GM23338 (cell line): ENCODE data around the gene DDX5. TPM values are rescaled to one million over a fixed set of nuclear protein-coding genes. Genes with fewer than 3 reads are reported as not detected.

Source experiments
- ATAC-seq: fragments of 200-7000 bp; cut with Tn5 transposase; 3 replicates; pipeline ENCODE4 v1.9.1; 2020
- DNase-seq: peaks from one replicate; pipeline ENCODE4 v3.0.0-alpha.2; 2015; ENCODE audit warnings: low spot score
- H2AFZ ChIP-seq: fragments of 200-600 bp; sonication (generic); 2 replicates; pipeline ENCODE4 v1.8.0; 2016; ENCODE audit warnings: antibody characterized with exemption, mild to moderate bottlenecking, moderate library complexity
- H3F3A ChIP-seq: fragments of 200-600 bp; sonication (generic); replicated peaks from 2 replicates; pipeline ENCODE4 v1.8.0; 2017; ENCODE audit warnings: antibody characterized with exemption, mixed run types, low read depth
- H3K27ac ChIP-seq: fragments of 200-600 bp; sonication (generic); 2 replicates; pipeline ENCODE4 v1.6.1; 2016; ENCODE audit warnings: low read depth
- H3K27me3 ChIP-seq: fragments of 200-600 bp; sonication (generic); 2 replicates; pipeline ENCODE4 v1.8.0; 2016; ENCODE audit warnings: mild to moderate bottlenecking, mixed run types, moderate library complexity; ENCODE audit not compliant: insufficient read depth
- H3K36me3 ChIP-seq: fragments of 200-600 bp; sonication (generic); 2 replicates; pipeline ENCODE4 v1.8.0; 2016; ENCODE audit warnings: mild to moderate bottlenecking; ENCODE audit not compliant: insufficient read depth
- H3K4me1 ChIP-seq: fragments of 200-600 bp; sonication (generic); 2 replicates; pipeline ENCODE4 v1.8.0; 2016; ENCODE audit warnings: mild to moderate bottlenecking, moderate library complexity; ENCODE audit not compliant: insufficient read depth
- H3K4me2 ChIP-seq: fragments of 200-600 bp; sonication (generic); 2 replicates; pipeline ENCODE4 v1.7.1; 2017; ENCODE audit warnings: mixed run types
- H3K4me3 ChIP-seq: fragments of 200-600 bp; sonication (generic); 2 replicates; pipeline ENCODE4 v1.6.1; 2016; ENCODE audit warnings: mixed run types
- H3K79me2 ChIP-seq: fragments of 200-600 bp; sonication (generic); replicated peaks from 2 replicates; pipeline ENCODE4 v1.8.0; 2017; ENCODE audit warnings: mild to moderate bottlenecking; ENCODE audit not compliant: insufficient read depth
- H3K9me2 ChIP-seq: fragments of 200-600 bp; sonication (generic); 2 replicates; pipeline ENCODE4 v1.8.0; 2017; ENCODE audit not compliant: insufficient read depth
- H4K20me1 ChIP-seq: fragments of 200-600 bp; sonication (generic); replicated peaks from 2 replicates; pipeline ENCODE4 v1.8.0; 2017; ENCODE audit warnings: mild to moderate bottlenecking; ENCODE audit not compliant: insufficient read depth
- H3K27ac Mint-ChIP-seq: 2 replicates; pipeline ENCODE4 v1.8.0; 2020; ENCODE audit warnings: inconsistent platforms, mild to moderate bottlenecking, moderate library complexity, mixed read lengths
- H3K27me3 Mint-ChIP-seq: 3 replicates; pipeline ENCODE4 v1.8.0; 2022; ENCODE audit warnings: low read depth, mild to moderate bottlenecking, moderate library complexity, mixed read lengths, inconsistent platforms; ENCODE audit not compliant: insufficient read depth, poor library complexity
- H3K36me3 Mint-ChIP-seq: 3 replicates; pipeline ENCODE4 v1.8.0; 2021; ENCODE audit warnings: low read depth, mild to moderate bottlenecking, inconsistent platforms, moderate library complexity, mixed read lengths
- H3K4me1 Mint-ChIP-seq: 3 replicates; pipeline ENCODE4 v1.8.0; 2020; ENCODE audit warnings: mild to moderate bottlenecking, inconsistent platforms, mixed read lengths
- H3K4me3 Mint-ChIP-seq: 3 replicates; pipeline ENCODE4 v1.8.0; 2021; ENCODE audit warnings: moderate library complexity, mild to moderate bottlenecking, inconsistent platforms, mixed read lengths
- H3K9me3 Mint-ChIP-seq: 3 replicates; pipeline ENCODE4 v1.8.0; 2020; ENCODE audit warnings: moderate library complexity, mild to moderate bottlenecking, inconsistent platforms, mixed read lengths
- CREB1 ChIP-seq: fragments of 250-450 bp; sonication (Bioruptor Pico); IDR thresholded peaks from 2 replicates; pipeline ENCODE4 v1.5.0; 2020; ENCODE audit warnings: low read depth, mild to moderate bottlenecking, moderate library complexity
- EZH2phosphoT487 ChIP-seq: fragments of 200-600 bp; sonication (generic); IDR thresholded peaks from one replicate; pipeline ENCODE4 v1.8.1; 2018; ENCODE audit warnings: antibody characterized with exemption; ENCODE audit not compliant: unreplicated experiment
- NANOG ChIP-seq: IDR thresholded peaks from 2 replicates; pipeline ENCODE4 v1.6.1; 2016; ENCODE audit warnings: antibody characterized with exemption, borderline replicate concordance
- POLR2AphosphoS5 ChIP-seq: IDR thresholded peaks from 2 replicates; pipeline ENCODE4 v1.6.1; 2016; ENCODE audit warnings: antibody characterized with exemption, low read depth
- ZNF114 ChIP-seq: fragments of 250-450 bp; sonication (Bioruptor Pico); IDR thresholded peaks from 2 replicates; pipeline ENCODE4 v1.5.0; 2020; ENCODE audit warnings: mild to moderate bottlenecking, moderate library complexity
- polyA plus RNA-seq: library from polyadenylated mRNA; unstranded; fragments of >200 nt; fragmentation: Nextera tagmentation; extraction: Ambion mirVana; gene quantifications from 2 replicates; pipeline ENCODE4 v1.2.1, GENCODE V29; 2016
- total RNA-seq: library from RNA; depleted of rRNA; stranded (reverse); fragments of >200 nt; shearing (Covaris generic); gene quantifications from 2 replicates; pipeline ENCODE4 v1.2.3, GENCODE V29; 2014
- TF ChIP-seq, protein P1 (sequence below): IDR thresholded peaks from one replicate; pipeline ENCODE4 v1.6.1; 2018; ENCODE audit warnings: antibody characterized with exemption; ENCODE audit not compliant: unreplicated experiment
- TF ChIP-seq, protein P2 (sequence below): fragments of 250-450 bp; sonication (Bioruptor Pico); IDR thresholded peaks from 2 replicates; pipeline ENCODE4 v1.5.0; 2020; ENCODE audit warnings: mild to moderate bottlenecking, moderate library complexity
- TF ChIP-seq, protein P3 (sequence below), 2 experiments: fragments of 200-600 bp in 1 of 2; sonication (generic) in 1 of 2; conservative IDR thresholded peaks; 2 replicates each; pipeline versions ENCODE4 v1.5.1 to v1.6.1; 2016 to 2017; ENCODE audit warnings: antibody characterized with exemption in 2 of 2, low read depth in 2 of 2, mild to moderate bottlenecking in 2 of 2, moderate library complexity in 1 of 2

The DDX5 gene
- total and polyA plus RNA-seq, 2 experiments from 2014 or later, result 400 to 447 TPM

DNA sequence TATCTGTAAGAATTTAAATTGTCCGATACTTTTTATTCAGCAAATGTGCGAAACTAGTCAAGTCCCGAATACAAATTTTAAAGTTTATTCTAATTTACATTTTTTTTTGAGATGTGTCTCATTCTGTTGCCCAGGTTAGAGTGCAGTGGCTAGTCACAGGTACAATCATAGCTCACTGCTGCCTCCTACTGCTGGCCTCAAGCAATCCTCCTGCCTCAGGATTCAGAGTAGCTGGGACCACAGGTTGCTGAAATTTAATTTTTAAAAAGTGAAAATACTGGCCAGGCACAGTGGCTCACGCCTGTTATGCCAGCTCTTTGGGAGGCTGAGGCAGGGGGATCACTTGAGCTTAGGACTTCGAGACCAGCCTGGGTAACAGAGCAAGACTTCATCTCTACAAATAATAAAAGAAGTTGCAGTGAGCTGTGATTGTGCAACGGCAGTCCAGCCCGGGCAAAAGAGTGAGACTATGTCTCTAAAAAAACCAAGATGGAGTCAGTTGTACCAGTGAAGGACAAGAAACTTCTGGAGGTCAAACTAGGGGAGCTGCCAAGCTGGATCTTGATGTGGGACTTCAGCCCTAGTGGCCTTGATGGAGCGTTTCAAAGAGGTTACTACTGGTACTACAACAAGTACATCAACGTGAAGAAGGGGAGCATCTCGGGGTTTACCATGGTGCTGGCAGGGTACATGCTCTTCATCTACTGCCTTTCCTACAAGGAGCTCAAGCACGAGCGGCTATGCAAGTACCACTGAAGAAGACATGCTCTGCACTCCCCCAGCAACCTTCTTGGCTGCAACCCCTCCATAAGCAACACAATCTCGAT, 14.8 kb downstream of the DDX5 start:
- no peaks in the 10 kb centered on the region for H3K9me2 ChIP-seq
- peak; percentile 82 for ATAC-seq
- peak; percentile 56 for DNase-seq
- no peak overlapping the region for H3K4me3 Mint-ChIP-seq
- H3K4me1 ChIP-seq, result peaks cover 6% of the 10 kb centered on the region
- H3K79me2 ChIP-seq, result peaks cover 35% of the 10 kb centered on the region
- no peak overlapping the region for H2AFZ ChIP-seq
- H3K4me3 ChIP-seq, result no peak overlapping the region
- no peak overlapping the region for H3K27ac Mint-ChIP-seq
- peaks cover 6% of the 10 kb centered on the region for H4K20me1 ChIP-seq
- H3K27ac ChIP-seq, result no peak overlapping the region
- H3K27me3 Mint-ChIP-seq, result peaks cover 13% of the 10 kb centered on the region
- peaks cover 14% of the 10 kb centered on the region for H3K9me3 Mint-ChIP-seq
- peaks cover 3% of the 10 kb centered on the region; the same call in 1 of the 2 replicates for H3F3A ChIP-seq
- no peak overlapping the region for H3K4me2 ChIP-seq
- H3K4me1 Mint-ChIP-seq, result peaks cover 12% of the 10 kb centered on the region
- H3K36me3 ChIP-seq, result peaks cover 46% of the 10 kb centered on the region
- H3K36me3 Mint-ChIP-seq, result peaks cover 90% of the 10 kb centered on the region
- no peaks in the 10 kb centered on the region for H3K27me3 ChIP-seq
- TF ChIP-seq ZNF114 (CRISPR knock-in tag), result no peak
- no peak for TF ChIP-seq CREB1 (CRISPR knock-in tag)
- TF ChIP-seq, protein P1, sequence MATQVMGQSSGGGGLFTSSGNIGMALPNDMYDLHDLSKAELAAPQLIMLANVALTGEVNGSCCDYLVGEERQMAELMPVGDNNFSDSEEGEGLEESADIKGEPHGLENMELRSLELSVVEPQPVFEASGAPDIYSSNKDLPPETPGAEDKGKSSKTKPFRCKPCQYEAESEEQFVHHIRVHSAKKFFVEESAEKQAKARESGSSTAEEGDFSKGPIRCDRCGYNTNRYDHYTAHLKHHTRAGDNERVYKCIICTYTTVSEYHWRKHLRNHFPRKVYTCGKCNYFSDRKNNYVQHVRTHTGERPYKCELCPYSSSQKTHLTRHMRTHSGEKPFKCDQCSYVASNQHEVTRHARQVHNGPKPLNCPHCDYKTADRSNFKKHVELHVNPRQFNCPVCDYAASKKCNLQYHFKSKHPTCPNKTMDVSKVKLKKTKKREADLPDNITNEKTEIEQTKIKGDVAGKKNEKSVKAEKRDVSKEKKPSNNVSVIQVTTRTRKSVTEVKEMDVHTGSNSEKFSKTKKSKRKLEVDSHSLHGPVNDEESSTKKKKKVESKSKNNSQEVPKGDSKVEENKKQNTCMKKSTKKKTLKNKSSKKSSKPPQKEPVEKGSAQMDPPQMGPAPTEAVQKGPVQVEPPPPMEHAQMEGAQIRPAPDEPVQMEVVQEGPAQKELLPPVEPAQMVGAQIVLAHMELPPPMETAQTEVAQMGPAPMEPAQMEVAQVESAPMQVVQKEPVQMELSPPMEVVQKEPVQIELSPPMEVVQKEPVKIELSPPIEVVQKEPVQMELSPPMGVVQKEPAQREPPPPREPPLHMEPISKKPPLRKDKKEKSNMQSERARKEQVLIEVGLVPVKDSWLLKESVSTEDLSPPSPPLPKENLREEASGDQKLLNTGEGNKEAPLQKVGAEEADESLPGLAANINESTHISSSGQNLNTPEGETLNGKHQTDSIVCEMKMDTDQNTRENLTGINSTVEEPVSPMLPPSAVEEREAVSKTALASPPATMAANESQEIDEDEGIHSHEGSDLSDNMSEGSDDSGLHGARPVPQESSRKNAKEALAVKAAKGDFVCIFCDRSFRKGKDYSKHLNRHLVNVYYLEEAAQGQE, result no peak
- TF ChIP-seq, protein P2, sequence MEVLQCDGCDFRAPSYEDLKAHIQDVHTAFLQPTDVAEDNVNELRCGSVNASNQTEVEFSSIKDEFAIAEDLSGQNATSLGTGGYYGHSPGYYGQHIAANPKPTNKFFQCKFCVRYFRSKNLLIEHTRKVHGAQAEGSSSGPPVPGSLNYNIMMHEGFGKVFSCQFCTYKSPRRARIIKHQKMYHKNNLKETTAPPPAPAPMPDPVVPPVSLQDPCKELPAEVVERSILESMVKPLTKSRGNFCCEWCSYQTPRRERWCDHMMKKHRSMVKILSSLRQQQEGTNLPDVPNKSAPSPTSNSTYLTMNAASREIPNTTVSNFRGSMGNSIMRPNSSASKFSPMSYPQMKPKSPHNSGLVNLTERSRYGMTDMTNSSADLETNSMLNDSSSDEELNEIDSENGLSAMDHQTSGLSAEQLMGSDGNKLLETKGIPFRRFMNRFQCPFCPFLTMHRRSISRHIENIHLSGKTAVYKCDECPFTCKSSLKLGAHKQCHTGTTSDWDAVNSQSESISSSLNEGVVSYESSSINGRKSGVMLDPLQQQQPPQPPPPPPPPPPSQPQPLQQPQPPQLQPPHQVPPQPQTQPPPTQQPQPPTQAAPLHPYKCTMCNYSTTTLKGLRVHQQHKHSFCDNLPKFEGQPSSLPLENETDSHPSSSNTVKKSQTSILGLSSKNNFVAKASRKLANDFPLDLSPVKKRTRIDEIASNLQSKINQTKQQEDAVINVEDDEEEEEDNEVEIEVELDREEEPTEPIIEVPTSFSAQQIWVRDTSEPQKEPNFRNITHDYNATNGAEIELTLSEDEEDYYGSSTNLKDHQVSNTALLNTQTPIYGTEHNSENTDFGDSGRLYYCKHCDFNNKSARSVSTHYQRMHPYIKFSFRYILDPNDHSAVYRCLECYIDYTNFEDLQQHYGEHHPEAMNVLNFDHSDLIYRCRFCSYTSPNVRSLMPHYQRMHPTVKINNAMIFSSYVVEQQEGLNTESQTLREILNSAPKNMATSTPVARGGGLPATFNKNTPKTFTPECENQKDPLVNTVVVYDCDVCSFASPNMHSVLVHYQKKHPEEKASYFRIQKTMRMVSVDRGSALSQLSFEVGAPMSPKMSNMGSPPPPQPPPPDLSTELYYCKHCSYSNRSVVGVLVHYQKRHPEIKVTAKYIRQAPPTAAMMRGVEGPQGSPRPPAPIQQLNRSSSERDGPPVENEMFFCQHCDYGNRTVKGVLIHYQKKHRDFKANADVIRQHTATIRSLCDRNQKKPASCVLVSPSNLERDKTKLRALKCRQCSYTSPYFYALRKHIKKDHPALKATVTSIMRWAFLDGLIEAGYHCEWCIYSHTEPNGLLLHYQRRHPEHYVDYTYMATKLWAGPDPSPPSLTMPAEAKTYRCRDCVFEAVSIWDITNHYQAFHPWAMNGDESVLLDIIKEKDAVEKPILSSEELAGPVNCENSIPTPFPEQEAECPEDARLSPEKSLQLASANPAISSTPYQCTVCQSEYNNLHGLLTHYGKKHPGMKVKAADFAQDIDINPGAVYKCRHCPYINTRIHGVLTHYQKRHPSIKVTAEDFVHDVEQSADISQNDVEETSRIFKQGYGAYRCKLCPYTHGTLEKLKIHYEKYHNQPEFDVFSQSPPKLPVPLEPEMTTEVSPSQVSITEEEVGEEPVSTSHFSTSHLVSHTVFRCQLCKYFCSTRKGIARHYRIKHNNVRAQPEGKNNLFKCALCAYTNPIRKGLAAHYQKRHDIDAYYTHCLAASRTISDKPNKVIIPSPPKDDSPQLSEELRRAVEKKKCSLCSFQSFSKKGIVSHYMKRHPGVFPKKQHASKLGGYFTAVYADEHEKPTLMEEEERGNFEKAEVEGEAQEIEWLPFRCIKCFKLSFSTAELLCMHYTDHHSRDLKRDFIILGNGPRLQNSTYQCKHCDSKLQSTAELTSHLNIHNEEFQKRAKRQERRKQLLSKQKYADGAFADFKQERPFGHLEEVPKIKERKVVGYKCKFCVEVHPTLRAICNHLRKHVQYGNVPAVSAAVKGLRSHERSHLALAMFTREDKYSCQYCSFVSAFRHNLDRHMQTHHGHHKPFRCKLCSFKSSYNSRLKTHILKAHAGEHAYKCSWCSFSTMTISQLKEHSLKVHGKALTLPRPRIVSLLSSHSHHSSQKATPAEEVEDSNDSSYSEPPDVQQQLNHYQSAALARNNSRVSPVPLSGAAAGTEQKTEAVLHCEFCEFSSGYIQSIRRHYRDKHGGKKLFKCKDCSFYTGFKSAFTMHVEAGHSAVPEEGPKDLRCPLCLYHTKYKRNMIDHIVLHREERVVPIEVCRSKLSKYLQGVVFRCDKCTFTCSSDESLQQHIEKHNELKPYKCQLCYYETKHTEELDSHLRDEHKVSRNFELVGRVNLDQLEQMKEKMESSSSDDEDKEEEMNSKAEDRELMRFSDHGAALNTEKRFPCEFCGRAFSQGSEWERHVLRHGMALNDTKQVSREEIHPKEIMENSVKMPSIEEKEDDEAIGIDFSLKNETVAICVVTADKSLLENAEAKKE (CRISPR knock-in tag), result no peak
- TF ChIP-seq, protein P3, sequence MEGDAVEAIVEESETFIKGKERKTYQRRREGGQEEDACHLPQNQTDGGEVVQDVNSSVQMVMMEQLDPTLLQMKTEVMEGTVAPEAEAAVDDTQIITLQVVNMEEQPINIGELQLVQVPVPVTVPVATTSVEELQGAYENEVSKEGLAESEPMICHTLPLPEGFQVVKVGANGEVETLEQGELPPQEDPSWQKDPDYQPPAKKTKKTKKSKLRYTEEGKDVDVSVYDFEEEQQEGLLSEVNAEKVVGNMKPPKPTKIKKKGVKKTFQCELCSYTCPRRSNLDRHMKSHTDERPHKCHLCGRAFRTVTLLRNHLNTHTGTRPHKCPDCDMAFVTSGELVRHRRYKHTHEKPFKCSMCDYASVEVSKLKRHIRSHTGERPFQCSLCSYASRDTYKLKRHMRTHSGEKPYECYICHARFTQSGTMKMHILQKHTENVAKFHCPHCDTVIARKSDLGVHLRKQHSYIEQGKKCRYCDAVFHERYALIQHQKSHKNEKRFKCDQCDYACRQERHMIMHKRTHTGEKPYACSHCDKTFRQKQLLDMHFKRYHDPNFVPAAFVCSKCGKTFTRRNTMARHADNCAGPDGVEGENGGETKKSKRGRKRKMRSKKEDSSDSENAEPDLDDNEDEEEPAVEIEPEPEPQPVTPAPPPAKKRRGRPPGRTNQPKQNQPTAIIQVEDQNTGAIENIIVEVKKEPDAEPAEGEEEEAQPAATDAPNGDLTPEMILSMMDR (conservative IDR thresholded peaks at IDR 0.05; ENCODE audit: low read depth in 2 of 2), result peak; percentile 61 to 64
- TF ChIP-seq POLR2AphosphoS5, result no peak
- no peak for TF ChIP-seq EZH2phosphoT487
- TF ChIP-seq NANOG, result no peak
